GM18508 (cell line): ENCODE data around the gene TAPT1.
"Not testable (repeated sequence)": the region's sequence is repeated elsewhere in the genome, so short reads cannot be mapped to it uniquely, and the experiment has no call there.

Source experiments
- ATAC-seq: cut with Tn5 transposase; IDR thresholded peaks from one replicate; pipeline ENCODE4 v1.9.1; 2021; ENCODE audit warnings: moderate number of reproducible peaks; ENCODE audit not compliant: insufficient read depth, unreplicated experiment

TAPT1 gene

DNA sequence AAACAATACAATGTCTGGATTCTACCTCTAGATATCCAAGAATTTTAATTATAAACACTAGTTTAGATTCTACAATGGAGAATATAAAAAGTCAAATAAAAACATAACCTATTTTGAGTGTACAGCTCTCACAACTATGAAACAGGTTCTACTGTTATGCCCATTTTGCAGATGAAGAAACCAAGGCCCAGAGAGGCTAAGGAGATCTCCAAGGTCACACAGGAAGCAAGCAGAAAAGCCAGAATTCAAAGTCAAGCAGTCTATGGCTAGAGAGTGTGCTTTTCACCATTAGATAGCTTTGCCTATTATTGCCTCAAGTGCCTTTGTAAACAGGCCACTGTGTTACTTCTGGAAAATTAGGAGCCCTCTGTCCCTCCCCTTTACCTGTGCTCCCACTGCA lies 7.3 kb downstream of the TAPT1 start:
- no peak for ATAC-seq

DNA sequence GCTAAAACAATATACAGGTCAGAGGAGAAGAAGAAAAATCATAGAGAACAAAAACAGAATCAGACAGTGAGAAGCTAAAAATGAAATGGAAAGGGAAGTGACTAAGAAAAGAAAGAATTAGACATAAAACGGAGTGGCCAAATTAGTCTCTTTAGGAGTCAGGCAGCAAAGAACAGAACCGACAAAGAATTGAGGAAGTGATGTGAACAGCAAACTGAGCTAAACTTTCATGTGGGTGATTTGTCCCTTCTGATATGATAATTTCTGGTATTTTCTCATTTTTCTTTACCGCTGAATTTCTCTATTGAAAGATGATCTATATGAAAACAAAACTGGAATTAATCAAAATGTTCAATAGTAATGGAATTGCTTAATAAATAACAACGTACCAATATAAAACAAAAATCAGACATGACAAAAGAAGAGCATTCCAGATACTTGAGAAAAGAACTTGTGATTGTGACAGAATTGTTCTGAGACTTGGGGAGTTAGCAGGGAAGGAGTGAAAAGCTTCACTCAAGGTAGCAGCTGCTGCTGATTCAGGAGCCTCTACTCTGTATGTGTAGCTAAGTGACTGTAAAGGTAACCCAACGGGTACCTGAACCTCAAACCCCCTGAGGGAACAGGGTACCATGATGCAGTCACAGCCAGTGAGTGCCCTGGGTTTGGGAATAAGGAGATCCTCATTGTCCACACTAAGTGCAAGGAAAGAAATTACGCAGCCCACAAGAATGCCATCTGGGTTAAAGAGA lies 8.8 kb downstream of the TAPT1 start:
- peak; percentile 53 for ATAC-seq

DNA sequence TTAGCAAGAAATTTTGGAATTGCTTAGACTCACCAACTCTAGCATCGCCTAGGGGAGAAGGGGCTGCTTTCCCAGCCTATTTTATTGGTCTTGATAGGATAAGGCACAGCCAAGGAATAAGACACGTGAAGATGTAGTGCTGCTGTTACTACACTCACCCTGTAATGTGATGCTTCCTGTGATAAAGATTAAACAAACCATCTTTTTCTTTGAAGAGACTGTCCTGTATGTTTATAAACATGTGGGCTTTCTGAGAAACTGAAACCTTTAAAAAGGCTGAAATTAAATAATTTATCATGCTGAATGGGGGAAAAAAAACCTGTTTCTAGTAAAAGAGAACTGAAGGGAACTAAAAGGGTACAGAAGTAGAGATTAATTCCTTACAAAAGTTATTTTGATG lies 13.2 kb downstream of the TAPT1 start:
- ATAC-seq, result no peak

DNA sequence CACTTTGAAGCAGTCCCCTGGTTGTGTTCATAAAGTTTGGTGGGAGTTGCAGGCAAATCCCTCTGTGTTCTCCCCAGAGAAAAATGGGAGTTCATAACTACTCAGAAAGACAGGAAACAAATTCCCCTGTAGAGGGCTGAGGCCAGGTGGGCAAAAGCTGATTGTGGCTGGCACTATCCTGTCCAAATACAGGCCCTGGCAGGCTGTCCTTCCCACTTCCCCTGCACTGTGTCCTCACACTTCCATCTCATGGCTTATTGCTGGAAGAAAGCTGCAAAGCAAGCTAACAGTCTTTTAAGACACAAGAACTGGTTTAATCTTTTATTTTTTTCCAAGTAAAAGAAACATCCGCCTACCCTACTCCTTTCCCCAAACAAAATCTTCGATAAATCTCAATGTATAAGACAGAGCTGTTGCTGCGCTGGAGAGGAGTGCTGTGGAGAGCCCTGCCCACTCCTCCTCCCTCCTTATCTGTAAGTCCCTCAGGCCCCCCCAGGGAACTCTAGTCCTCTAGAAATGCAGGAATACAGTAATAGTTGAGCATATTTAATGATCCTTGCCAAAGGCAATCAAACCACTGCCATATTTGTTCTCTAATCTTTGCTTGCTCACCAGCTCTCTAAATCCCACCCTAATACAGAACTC lies 14.0 kb downstream of the TAPT1 start:
- no peak for ATAC-seq

DNA sequence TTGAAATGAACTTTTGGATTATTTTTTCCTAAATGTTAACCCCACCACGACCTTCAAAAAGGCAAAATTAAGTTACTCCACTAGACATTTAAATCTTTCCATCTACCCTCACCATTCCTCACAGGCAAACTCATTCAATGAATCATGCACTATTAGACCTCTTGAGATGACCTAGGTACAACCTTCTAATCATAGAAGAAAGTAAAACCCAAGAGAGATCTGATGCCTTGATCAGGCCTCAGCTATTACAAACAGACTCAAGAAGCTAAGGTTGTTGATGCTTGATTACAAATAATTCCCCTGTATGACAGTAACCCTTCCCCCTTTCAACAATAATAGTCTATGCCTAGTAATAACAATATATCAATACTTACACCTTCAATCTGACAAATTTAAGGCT lies 18.9 kb downstream of the TAPT1 start:
- ATAC-seq, result no peak

DNA sequence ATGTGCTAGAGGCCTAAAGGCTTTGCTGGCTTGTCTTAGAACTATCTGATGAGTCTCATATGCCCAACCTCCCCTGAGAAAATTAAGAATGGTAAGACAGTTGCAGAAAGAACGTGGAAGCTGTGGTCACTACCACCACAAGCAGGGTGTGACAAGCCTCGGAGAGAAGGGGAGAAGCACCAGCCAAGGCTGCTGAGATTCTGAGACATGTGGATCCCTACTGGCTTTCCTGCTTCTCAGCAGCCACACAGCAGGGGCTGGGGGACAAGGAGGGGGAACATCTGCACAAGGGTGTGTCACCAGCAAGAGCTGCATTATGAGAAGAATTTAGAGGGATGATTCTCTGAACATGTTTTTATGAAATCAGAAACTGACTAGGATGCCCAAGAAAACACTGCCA lies 19.4 kb downstream of the TAPT1 start:
- ATAC-seq, result no peak

DNA sequence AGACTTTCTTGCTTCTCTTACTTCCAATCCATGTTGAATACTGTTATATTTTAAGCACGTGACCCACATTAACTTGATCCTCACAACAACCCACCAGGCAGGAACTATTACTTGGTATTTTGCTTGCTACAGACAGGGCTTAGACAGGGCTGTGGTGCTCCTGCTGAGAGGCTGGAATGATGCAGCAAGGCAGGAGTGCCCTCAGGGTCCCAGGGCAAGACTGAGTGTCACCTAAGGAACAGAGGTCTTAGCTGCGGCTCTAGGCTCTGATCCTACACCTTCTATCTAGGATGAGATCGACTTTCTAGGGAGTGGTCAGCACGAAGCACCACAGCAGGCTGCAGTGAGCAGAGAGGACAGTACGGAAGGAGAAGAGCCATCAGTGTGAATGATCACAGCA lies 20.0 kb downstream of the TAPT1 start:
- no peak for ATAC-seq

DNA sequence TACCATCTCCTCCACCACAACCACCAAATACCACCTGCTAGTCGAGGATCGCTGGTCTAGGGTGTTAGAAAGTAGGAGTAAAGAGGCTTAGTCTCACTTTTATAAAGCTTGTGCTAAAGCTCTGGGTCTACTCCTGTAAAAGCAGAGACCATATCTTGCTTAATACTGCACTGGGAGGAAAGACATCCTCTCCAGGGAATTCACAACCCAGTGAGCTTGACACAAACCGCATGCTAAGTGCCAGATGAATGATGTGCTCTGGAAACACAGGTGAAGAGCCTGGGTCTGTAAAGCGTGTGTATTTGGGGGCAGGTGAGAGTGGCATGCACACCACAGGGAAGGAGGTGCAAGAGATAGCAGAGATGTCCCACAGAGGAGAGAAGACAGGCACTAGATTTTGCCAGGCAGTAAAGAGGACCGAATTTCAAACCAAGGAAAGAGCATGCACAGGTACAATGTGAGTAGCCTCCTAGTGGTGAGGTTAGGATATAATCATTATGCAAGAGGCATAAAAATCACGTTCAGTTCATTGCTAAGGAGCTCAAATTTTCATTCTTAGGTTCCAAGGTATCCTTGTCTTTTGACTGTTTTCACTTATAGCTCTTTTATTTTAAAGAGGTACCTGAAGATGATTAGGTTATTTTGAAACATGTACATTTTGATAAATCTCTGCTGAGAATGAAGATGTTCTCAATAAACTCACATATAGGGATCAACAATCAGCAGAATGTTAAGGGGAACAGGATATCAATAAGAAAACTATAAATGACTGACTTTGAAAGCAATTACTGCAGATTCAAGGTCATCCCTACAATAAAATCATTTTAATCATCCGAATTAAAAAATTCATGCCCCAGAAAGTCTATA lies 20.7 kb downstream of the TAPT1 start:
- ATAC-seq, result peak; percentile 58

DNA sequence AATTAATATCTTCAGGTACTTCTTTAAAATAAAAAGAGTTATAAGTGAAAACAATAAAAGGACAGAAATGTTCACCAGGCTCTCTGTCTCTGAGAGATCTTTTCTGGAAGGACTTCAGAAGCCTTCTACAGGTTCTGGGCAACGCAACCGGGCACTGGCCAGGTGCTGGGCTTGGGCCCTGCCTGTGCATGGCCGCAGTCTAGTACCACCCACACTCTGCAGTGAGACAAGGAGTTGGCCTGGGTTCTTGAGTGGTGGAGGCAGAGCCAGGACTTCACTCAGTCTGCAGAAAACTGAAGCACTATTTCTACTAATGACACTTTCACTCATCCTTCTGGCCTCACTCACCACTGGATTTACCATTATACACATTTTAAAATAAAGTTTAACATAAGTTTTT lies 21.8 kb downstream of the TAPT1 start:
- ATAC-seq, result no peak

DNA sequence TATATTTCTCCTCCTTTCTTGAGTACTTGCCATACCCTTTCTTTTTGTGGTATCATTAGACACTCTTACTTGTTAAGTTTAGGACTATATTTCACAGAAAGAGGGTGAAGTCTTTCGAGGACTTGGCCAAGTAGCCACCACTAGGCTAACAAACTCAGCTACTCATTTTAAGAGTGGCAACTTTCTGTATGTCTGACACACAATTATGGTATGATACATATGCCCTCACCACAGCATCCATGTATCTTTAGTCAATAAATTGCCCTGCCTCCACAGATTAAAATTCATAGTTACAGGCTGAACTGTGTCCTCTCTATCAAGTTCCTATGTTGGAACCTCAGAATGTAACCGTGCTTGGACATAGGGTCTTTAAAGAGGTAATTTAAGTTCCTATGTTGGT lies 23.2 kb downstream of the TAPT1 start:
- ATAC-seq, result no peak

DNA sequence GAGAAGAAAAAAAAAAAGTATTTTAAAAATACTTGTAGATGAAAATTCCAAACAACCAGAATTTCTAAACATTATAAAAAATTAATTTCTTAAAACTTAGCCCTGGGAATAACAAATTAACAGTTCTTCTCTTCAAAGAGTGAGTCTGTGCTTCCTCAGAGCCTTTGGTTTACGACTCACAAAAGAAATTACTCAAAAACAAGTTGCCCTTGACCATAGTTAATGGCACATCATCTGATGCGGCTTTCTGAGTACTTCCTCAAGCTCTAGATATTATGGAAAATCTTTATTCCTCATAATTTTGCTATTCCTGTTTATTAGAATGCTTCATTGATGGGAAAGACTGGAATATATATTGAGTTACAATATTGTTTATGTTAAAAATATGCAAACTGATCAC lies 23.7 kb downstream of the TAPT1 start:
- ATAC-seq, result no peak

DNA sequence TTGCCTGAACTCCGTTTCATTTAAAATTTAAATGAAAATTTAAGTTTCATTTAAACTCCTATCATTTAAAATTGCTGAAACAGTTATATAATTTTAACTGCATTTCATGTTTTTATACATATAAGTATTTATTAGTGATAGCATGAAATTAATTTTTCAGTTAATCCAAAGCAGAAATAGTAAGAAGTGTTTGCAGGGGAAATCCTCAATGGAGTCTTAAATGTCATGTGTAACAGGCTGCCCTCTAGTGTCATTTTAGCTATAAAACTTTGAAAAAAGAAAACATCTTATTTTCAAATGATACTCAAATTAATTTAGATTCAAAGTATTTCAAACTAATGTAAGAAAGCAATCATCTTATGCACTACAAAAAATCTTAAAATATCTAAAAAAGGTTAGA lies 27.2 kb downstream of the TAPT1 start:
- ATAC-seq, result no peak

DNA sequence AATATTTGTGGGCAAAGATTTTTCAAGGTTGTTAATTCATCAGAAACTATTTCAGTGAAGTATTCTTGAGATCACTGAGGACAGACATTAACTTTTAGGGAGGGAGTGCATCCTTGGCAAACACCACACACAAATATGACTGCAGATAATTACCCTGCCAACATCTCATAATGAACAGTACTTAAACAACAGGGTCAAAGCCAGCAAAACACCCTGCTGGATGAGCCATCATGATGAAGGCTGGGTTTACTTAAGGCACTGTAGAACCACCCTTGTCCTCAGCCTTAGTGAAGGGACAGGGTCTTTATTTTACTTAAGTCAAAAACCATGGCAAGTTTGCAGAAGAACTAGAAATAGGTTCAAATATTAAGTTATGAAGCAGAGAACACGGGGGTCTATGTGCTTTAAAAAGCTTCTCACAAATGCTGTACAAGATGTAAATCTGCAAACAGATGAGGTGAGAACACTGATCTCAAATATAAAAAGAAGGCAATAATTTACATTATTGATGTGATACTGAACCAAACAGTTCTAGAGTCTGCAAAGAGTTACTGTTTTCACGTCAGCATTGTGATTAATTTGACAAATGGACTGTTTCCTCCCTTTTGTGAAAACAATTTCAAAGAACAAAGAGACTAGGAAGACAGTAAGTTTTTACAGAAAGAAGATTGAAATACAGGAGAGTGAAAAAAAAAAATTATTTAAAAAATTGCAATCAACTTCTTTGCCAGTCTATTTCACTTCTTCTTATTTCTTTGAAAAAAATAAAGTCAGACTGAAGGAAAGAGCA lies 28.2 kb downstream of the TAPT1 start:
- no peak for ATAC-seq

DNA sequence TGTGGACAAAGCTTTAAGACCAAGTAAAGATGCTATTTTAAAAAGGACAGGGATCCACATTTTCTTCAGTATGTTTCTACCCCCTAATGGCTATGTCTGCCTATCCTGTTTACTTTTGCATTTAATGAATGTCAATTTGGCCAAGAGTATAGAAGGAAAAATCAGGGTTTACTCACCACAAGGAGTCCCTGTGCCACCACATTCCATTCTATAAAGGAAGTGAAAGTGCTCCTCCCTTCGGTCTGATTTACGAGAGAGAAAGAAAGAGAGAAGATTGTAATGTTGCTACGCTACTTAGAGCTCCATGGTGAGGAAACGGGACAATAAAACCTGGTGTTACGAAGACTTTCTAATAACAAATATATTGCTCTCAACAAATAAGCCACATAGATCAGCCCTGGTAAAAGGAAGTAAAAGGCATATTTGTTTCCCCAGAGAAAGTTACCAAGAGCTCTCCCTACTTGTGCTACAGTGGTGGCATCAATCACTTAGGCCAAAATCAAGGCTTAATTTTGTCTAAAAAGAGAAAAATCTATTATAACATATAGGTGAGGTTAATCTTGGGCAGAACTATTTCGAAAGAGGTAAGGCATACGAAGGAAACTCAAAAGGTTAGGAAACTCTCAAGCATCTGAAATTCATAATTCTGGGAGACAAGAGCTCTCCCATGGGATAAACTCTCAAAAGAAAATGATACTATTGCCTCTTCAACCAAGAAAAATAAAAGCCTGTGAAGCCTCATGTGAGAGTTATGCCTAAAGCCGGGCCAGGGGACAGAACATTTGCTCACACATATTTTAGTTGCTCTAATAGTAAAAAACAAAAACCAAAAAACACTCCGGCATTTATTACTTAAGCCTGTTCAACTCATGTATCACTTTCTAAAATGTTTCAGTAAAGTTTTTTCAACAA lies 29.5 kb downstream of the TAPT1 start:
- peak; percentile 62 for ATAC-seq

DNA sequence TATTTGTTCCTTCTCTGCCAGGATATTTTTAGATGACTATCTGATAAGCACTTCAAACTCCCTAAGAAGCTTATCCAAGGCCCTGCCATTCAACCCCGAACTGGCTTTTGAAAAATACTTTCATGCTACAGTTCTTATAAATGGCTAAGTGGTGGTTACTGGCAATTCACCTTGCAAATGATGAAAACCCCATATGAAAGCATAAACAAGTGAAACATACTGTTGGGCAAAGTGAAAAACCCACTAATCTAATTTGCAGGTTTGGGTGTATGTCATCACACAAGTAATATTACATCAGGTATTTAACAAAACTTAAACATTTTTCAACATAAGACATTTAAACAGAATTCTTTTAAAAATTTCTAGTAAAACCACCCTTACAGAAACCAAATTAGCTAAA lies 31.1 kb downstream of the TAPT1 start:
- no peak for ATAC-seq

DNA sequence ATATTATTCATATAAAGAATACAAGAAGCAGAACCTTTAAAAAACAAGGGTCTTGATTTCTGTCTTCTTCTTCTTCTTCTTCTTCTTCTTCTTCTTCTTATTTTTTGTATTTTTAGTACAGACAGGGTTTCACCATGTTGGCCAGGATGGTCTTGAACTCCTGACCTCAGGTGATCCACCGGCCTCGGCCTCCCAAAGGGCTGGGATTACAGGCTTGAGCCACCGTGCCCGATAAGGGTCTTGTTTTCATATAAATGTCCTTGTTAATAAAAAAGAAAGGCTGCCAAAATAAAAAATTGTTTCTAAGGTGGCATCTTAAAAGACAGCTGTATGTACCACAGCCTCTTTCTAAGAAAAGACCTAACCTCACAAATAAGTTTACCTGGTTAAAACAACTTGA lies 31.5 kb downstream of the TAPT1 start:
- not testable (repeated sequence) for ATAC-seq

DNA sequence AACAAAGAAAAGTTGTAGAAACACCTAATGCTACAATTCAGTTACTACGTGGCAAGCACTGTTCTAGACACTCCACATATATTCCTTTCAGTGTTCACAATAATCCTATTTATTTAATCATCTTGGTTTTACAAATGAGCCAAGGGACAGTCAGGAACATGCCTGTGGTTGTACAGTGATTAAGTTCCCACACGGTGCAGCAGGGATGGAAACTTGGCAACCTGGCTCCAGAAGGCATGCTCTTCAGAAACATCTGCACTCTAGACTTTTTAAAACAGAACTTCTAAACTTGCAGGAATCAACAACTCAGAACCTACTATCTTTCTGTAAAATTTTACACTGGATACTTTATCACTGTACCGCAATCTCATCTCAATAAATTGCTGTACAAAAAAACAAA lies 32.1 kb downstream of the TAPT1 start:
- ATAC-seq, result no peak

DNA sequence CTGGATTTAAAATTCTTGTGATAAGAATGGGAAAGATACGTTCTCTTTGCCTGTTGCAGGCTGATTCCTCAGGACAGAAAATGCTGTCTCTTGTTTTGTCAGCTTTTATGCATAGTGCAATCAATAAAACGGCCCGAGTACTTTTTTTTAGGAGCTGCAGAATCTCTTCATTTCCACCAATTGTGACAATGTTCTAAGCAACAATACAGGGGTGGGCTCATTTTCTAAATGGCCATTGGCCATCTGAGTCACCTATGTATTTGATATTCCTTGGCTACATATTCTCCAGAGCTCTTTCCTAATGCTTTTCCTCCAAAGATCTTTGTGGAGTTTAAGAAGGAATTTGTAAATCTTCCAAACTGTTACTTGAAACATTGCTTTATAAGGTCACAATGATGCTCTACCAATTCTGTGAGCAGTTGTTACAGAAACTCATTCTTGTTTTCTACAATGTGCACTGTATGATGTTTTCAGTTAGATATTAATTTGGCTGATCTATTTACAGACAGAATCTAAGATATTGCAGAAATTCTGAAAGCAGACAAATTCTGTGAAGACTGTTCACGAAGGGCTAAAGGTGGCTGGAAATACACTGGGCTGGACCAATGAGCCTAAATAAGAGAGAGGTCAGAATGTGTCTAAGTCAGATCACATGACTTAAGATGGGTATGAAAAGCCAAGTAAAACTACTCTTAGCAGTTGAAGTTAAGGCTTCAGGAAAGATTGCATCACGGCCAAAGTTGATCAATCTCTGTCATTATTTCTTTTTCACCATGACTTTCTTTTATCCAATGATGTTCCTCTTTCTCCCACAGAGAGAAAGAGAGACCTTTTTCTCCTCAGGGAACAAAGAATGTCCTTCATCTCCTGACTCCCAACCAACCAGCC lies 33.4 kb downstream of the TAPT1 start:
- no peak for ATAC-seq

DNA sequence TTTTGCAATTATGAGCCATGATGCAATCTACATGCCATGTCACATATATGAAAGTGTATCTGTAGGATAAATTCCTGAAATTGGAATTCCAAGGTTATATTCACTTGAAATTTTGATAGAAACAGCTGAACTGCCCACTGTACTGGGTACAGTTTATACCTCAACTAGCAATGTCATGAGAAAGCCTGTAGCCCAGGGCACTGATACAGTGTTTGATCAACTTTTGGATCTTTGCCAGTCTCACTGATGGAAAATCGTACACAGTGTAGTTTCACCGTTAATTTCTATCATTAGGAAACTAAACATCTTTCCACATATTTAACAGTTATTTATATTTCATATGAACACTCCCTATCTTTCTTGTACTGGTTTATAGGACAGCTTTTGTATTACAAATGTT lies 34.2 kb downstream of the TAPT1 start:
- no peak for ATAC-seq
